Measurements from ENCODE around the gene C2orf72.

- TF ChIP-seq CTCF (conservative IDR thresholded peaks at IDR 0.05), result no peak
- no peak for TF ChIP-seq EZH2 (IDR thresholded peaks at IDR 0.05; ENCODE audit: low read depth)
Measured at GRCh38 chr2:231002641-231003040, 34.7 kb upstream of the C2orf72 start.

All from PC-9 (cell line).